ENCODE results near the gene FNBP1.

DNA sequence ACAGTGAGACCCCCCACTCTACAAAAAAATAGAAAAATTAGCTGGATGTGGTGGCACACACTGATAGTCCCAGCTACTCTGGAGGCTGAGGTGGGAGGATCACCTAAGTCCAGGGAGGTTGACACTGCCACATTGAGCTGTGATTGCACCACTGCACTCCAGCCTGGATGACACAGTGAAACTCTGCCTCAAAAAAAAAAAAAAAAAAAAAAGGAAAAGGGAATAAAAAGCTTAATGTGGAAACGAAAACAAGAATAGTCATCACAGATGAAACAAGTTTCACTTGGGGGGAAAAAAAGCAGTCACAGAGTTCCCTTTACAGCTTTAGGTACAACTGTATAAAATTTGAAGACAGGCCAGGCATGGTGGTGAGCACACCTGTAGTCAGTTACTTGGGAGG, 84.2 kb downstream of the FNBP1 start:
- TF ChIP-seq, protein P1, sequence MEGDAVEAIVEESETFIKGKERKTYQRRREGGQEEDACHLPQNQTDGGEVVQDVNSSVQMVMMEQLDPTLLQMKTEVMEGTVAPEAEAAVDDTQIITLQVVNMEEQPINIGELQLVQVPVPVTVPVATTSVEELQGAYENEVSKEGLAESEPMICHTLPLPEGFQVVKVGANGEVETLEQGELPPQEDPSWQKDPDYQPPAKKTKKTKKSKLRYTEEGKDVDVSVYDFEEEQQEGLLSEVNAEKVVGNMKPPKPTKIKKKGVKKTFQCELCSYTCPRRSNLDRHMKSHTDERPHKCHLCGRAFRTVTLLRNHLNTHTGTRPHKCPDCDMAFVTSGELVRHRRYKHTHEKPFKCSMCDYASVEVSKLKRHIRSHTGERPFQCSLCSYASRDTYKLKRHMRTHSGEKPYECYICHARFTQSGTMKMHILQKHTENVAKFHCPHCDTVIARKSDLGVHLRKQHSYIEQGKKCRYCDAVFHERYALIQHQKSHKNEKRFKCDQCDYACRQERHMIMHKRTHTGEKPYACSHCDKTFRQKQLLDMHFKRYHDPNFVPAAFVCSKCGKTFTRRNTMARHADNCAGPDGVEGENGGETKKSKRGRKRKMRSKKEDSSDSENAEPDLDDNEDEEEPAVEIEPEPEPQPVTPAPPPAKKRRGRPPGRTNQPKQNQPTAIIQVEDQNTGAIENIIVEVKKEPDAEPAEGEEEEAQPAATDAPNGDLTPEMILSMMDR (IDR thresholded peaks at IDR 0.05) = no peak
- TF ChIP-seq EZH2 (IDR thresholded peaks at IDR 0.05; ENCODE audit: borderline replicate concordance, insufficient read depth, low read depth, low read length, poor library complexity, severe bottlenecking) = no peak

Data from B cell (primary cell).